Measurements from ENCODE around the gene PRRT1.

GRCh38 chr6:32118782-32119628 is 32.7 kb downstream of the PRRT1 start:
- TF ChIP-seq, protein P1, sequence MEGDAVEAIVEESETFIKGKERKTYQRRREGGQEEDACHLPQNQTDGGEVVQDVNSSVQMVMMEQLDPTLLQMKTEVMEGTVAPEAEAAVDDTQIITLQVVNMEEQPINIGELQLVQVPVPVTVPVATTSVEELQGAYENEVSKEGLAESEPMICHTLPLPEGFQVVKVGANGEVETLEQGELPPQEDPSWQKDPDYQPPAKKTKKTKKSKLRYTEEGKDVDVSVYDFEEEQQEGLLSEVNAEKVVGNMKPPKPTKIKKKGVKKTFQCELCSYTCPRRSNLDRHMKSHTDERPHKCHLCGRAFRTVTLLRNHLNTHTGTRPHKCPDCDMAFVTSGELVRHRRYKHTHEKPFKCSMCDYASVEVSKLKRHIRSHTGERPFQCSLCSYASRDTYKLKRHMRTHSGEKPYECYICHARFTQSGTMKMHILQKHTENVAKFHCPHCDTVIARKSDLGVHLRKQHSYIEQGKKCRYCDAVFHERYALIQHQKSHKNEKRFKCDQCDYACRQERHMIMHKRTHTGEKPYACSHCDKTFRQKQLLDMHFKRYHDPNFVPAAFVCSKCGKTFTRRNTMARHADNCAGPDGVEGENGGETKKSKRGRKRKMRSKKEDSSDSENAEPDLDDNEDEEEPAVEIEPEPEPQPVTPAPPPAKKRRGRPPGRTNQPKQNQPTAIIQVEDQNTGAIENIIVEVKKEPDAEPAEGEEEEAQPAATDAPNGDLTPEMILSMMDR (IDR thresholded peaks at IDR 0.05) = peak; percentile 96 to 97 (median 96)
- no peak for TF ChIP-seq POLR2A (IDR thresholded peaks at IDR 0.05; ENCODE audit: low read depth)
- no peak for TF ChIP-seq EP300 (IDR thresholded peaks at IDR 0.05)
- TF ChIP-seq POLR2AphosphoS5 (IDR thresholded peaks at IDR 0.05) = peak; percentile 62 to 78

All from esophagus muscularis mucosa (tissue), 4 donors.